Omental fat pad (tissue), 4 donors: ENCODE measurements around the gene SLC39A12. TPM values are rescaled to one million over a fixed set of nuclear protein-coding genes. Genes with fewer than 3 reads are reported as not detected.

Source experiments
- ATAC-seq: fragments of 150-250 bp; one replicate; pipeline ENCODE4 v1.9.1; 2016; ENCODE audit warnings: mild to moderate bottlenecking, moderate library complexity; ENCODE audit not compliant: low FRiP score
- DNase-seq: peaks from one replicate; pipeline ENCODE4 v3.0.0-alpha.2; 2019; ENCODE audit warnings: low spot score
- total RNA-seq, 4 donors: library from RNA; depleted of rRNA; stranded (reverse); fragments of >200 nt; gene quantifications; one replicate each; pipeline ENCODE4 v1.1.0, GENCODE V29; 2016
- TF ChIP-seq, protein P1 (sequence below), 3 donors: fragments of 450-650 bp; IDR thresholded peaks; one replicate each; pipeline ENCODE4 v1.5.1; 2016 to 2017; ENCODE audit warnings: antibody characterized with exemption in 3 of 3, mild to moderate bottlenecking in 3 of 3, moderate library complexity in 2 of 3

Gene SLC39A12
- total RNA-seq, 4 donors from 2014 or later, result 0.44 to 0.56 (median 0.47) TPM; not detected in 1

DNA sequence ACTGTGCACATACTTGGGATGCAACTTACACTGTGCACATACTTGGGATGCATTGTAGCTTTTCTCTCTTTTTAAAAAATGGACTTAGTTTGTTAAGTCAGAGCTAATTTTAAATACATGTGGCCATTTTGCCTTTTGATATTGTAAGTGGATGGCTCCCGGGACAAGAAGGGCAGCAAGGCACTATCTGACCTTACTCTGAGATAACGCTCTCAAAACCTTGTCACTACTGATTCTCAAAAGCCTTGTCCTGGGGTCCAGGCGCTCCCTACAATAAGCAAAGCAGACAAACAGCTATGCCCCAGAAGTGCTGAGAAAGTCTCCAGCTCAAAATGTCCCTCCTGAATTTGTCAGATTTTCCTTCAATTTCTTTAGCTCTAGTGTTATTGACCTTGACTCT is 121.6 kb downstream of the SLC39A12 start:
- ATAC-seq, result no peak
- DNase-seq, result no peak
- TF ChIP-seq, protein P1, sequence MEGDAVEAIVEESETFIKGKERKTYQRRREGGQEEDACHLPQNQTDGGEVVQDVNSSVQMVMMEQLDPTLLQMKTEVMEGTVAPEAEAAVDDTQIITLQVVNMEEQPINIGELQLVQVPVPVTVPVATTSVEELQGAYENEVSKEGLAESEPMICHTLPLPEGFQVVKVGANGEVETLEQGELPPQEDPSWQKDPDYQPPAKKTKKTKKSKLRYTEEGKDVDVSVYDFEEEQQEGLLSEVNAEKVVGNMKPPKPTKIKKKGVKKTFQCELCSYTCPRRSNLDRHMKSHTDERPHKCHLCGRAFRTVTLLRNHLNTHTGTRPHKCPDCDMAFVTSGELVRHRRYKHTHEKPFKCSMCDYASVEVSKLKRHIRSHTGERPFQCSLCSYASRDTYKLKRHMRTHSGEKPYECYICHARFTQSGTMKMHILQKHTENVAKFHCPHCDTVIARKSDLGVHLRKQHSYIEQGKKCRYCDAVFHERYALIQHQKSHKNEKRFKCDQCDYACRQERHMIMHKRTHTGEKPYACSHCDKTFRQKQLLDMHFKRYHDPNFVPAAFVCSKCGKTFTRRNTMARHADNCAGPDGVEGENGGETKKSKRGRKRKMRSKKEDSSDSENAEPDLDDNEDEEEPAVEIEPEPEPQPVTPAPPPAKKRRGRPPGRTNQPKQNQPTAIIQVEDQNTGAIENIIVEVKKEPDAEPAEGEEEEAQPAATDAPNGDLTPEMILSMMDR (IDR thresholded peaks at IDR 0.05), result no peak

DNA sequence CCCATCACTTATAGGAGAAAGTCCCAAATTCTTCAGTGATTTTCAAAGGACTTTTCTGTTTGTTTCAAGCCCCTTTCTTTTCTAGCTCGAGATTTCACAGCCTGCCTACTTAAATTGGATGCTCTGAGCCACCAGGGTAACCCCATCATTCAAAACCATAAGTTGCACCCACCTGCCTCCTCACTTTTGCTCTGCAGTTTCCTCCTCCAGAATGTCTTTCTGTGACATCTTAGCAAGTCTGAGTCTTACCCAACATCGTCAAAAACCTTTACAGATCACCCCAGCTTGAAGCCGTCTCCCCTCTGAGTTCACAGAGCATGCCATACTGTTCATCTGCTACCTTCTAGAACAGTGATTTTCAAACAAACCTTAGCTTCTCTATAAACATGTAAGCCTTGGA is 124.2 kb downstream of the SLC39A12 start:
- ATAC-seq (no peak), DNase-seq (no peak)
- TF ChIP-seq, protein P1 (IDR thresholded peaks at IDR 0.05), result no peak

DNA sequence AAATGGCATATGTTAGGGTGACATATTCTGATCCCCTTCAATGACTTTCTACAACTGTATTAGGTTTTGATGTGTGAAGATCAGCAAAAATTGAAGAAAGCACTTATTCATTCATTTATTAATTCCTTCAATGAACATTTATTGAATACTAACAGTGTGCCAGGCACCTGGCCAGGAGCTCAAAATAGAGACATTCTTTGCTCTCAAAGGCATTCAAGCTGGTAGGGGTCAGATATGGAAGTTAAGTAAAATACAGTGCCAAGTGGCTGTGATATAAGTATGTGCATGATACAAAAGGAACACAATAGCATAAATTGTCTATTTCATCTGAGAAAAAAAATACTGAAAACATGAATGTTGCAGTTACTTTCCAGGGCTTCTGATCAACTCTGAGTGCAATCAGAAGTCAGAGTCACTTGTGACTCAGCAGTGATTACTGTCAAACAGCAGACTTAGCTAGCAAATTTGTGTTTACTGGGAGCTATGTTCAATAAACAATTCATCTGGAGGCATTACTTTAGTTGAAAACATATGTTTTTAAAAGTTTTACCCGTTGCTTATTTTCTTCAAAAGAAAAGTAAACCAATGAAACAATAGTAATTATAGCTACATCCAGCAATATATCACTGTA is 128.1 kb downstream of the SLC39A12 start:
- ATAC-seq, result no peak
- TF ChIP-seq, protein P1 (IDR thresholded peaks at IDR 0.05), result no peak

DNA sequence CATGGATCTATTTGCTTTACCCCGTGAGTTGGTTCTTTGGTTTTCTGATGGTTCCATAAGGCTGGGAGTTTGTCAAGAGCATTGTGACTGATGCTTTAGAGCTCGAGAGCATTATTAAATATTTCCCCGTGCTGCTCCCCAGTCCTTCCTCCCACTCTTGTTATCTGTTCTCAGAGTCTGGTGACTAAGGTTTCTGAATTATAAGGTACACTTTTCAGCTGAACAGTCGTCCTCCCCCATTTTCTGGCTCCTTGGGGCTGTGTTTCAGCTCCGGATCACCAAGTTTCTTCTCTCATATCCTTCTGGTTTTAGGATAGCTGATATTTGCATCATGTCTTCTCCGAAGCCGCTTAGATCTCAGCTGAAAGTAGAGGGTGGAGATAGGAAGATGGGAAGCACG is 130.7 kb downstream of the SLC39A12 start:
- no peak for DNase-seq
- TF ChIP-seq, protein P1 (IDR thresholded peaks at IDR 0.05), result no peak
- ATAC-seq, result no peak

More for the DNA sequence above, 128.1 kb downstream of the SLC39A12 start:
- DNase-seq, result no peak

DNA sequence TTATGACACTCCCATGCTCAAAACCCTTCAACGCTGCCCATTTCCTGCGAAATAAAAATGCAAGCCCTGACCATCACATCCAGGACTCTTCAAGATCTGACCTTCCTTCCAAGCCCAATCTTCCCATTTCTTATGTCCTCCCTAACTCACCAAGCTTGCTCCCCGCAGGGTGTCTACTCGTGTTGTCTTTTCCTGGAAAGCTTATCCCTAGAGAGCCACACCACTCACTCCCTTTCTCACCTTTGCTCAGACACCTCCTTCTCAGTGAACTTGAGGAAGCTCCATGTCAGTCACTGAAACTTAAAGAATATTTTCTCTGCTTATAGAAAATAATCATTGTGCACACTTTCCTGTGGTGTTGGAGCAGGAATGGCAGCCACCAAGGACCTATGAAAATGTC is 134.1 kb downstream of the SLC39A12 start:
- ATAC-seq (no peak), DNase-seq (no peak)
- TF ChIP-seq, protein P1 (IDR thresholded peaks at IDR 0.05), result no peak

DNA sequence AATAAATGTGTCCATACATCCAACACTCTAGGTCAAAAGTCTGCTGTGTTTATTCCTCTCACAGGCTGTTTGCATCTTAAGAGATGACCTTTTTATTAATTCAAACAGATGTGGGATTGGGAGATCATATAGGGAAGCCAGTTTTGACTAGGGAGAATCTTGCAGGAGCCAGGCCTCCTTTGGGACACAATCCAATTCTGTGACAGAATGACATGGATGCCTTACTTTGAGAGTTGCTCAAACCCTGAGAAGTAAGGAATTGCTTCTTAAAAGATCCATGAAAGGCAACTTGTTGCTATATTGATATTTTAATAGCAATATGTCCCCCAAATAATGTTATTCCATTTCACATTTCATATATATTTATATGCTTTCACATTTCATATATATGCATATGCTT is 135.0 kb downstream of the SLC39A12 start:
- DNase-seq (no peak), ATAC-seq (no peak)
- TF ChIP-seq, protein P1 (IDR thresholded peaks at IDR 0.05), result no peak

DNA sequence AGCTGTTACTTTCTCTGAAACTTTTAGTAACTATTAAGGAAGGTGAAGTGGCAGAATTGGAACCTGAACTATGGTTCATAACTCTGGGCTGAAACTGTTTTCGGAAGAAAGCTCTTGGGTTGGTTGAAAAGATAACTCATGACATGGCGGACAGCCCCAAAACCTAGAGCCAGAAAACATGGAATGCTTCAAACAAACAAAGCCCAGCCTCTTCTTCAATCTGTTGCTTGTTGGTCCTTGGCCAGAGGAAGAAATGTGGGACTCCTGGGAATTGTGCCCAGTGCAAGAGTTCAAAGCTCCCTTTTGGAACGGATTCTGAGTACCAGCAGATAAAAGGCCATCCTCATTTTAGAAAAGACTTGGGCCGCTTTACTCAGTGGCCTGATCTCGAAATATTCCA is 135.6 kb downstream of the SLC39A12 start:
- DNase-seq (no peak), ATAC-seq (no peak)
- TF ChIP-seq, protein P1 (IDR thresholded peaks at IDR 0.05), result no peak
